GM21737 (cell line): ENCODE data around the gene ZIC2.
"Not testable (repeated sequence)": the region's sequence is repeated elsewhere in the genome, so short reads cannot be mapped to it uniquely, and the experiment has no call there.

ENCODE experiments used
- ATAC-seq: cut with Tn5 transposase; IDR thresholded peaks from one replicate; pipeline ENCODE4 v1.9.1; 2021; ENCODE audit warnings: mild to moderate bottlenecking, moderate library complexity; ENCODE audit not compliant: unreplicated experiment

The ZIC2 gene

GRCh38 chr13:99997702-99998214, 16.2 kb downstream of the ZIC2 start:
- ATAC-seq = no peak

DNA sequence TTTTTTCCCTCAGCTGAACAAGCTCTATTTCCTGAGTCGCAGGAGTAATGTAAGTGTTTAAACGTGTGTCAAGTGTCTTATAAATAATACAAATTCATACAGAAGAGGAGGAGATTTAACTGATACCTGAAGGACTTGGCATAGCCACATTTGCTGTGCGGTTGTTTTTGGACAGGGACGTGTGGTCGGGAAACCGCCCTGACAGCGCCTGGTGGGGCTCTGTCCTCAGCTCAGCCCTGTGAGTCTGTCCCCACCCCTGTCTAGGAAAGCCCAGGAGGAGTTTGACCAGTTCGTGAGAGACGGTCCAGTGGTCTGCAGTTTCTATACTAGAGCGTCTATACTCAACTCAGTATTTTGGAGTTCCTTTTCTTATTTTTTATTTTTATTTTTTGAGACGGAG, 16.7 kb downstream of the ZIC2 start:
- no peak for ATAC-seq

- ATAC-seq = no peak
These were observed 33.0 kb downstream of the ZIC2 start for GRCh38 chr13:100014621-100015020.

DNA sequence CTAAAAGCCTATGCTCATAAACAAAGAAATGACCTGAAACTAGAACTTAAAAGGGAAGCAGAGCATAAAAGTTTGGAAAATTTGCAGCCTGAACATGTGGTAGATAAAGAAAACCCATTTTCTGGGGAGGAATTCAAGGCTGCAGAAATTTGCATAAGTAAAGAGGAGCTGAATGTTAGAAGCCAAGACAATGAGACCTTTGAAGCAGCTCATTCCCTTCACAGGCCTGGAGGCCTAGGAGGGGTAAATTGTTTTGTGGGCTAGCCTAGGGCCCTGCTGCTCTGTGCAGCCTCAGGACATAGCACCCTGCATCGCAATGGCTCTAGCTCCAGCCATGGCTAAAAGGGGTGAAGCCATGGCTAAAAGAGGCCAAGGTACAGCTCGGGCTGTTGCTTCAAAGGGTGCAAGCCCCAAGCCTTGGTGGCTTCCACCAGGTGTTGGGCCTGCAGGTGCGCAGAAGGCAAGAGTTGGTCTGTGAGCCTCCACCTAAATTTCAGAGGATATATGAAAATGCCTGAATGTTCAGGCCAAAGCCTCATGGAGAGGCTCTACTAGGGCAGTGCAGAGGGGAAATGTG, 38.3 kb downstream of the ZIC2 start:
- ATAC-seq = no peak

GRCh38 chr13:100022798-100023197, 41.2 kb downstream of the ZIC2 start:
- no peak for ATAC-seq

DNA sequence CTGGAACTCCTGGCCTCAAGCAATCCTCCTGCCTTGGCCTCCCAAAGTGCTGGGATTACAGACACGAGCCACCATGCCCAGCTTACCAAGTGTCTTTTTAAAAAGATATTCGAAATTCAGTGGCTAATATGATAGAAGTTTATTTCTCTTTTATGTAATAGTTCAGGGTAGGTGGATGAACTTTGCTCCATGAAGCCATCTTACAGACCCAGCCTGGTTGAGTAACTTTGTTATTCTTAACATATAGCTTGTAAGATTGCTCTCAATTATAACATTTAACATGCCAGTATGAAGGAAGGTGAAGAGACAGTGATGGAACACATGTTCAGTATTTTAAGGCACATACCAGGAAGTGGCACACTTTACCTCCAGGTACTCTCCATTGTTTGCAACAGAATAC, 42.4 kb downstream of the ZIC2 start:
- ATAC-seq = no peak

GRCh38 chr13:100029933-100030332, 48.3 kb downstream of the ZIC2 start:
- ATAC-seq = no peak

DNA sequence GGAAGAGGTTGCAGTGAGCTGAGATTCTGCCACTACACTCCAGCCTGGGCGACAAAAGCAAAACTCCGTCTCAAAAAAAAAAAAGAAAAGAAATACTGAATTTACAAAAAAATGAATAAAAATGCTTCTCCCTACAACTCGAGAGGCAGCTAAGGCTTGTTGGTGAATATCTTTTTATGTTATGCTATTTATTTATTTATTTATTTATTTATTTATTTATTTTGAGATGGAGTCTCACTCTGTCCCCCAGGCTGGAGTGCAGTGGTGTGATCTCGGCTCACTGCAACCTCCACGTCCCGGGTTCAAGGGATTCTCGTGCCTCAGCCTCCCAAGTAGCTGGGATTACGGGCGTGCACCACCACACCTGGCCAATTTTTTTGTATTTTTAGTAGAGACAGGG, 51.1 kb downstream of the ZIC2 start:
- ATAC-seq = not testable (repeated sequence)

GRCh38 chr13:100035936-100036335, 54.4 kb downstream of the ZIC2 start:
- ATAC-seq = no peak
